OCI-M2 (cell line): ENCODE measurements around the gene GDPD4.

ENCODE experiments used
- DNase-seq: peaks from one replicate; lab custom pipeline; 2025; ENCODE audit not compliant: unreplicated experiment; lab: John Stamatoyannopoulos, UW

Gene GDPD4

DNA sequence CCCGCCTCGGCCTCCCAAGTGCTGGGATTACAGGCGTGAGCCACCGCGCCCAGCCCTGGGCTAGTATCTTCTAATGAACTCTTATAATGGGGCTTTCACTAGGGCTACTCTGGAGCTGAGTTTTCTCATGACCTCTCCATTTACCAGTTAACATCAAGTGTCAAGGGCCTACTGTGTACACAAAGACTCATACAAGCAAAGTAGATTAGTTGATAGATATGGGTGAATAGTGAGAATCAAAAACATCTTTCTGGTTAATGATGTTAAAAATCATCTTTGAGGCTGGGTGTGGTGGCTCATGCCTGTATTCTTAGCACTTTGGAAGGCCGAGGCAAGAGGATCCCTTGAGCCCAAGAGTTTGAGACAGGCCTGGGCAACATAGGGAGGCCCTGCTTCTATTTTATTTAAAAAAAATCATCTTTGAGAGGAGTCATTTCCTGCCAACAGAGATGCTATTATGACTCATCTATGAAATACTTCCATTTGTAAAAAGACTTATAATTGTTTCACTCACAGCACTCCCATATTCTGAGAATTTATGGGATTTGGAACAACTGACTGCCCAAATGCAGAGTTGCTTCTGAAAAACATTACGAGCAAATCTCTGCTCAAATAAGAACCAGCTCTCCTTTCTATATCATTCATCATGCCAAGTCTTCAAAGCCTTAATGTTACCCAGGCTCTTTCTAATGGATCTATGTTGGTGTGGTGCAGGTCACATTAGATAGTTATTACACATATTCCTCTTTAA, 57.0 kb downstream of the GDPD4 start:
- no peak for DNase-seq

DNA sequence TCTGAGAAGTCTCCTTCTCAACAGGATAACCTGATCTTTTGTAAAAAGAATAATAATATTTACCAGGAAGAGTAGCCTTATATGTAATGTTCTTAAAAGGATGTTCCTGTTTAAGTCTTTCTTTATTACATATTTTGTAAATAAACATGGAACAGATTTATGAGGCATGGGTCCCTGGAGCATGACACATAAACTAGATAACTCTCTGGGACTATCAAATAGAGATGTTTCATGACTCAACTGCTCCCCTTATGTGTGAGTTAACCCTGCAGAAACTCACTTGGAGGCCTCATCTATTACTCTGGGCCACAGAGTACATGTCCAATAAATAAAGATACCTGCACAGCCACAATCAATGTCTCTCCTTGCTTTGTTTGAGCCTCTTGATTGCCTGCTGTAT, 64.6 kb downstream of the GDPD4 start:
- no peak for DNase-seq

DNA sequence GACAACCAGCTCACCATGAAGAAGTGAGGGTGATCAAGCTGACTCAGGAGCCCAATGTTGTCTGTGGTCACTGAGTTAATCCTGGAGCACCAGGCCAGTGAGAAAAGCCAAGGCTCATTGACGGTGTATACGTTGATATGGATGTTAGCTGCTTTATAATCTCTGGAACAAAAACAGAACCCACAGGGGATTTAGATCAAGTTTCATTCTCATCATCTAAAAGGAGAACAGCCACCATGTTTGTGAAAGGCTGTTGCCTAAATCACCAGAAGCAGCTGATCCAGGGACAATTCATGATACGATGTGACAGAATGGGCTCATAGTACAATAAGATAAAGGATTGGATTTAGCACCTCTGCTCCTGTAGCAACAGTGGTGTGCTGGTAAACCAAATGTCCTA, 68.5 kb downstream of the GDPD4 start:
- no peak for DNase-seq

DNA sequence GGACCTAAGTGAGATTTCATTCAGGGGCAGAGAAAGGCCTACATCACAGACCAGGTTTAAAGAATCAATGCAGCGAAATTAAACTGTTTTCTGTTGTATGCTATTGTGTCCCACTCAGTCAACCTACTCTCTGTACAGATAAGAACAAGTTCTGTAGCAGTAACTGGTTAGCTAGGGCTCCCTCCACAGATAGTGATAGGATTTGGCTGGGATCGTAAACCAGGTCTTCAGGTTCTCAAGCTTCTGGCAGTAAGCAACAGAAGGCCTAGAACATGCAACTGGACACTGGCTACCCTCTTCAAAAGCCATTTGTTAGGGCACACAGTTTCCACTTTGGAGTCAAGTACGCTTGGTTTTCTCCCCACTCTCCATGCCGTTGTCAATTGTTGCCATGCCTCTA, 69.2 kb downstream of the GDPD4 start:
- DNase-seq = no peak

DNA sequence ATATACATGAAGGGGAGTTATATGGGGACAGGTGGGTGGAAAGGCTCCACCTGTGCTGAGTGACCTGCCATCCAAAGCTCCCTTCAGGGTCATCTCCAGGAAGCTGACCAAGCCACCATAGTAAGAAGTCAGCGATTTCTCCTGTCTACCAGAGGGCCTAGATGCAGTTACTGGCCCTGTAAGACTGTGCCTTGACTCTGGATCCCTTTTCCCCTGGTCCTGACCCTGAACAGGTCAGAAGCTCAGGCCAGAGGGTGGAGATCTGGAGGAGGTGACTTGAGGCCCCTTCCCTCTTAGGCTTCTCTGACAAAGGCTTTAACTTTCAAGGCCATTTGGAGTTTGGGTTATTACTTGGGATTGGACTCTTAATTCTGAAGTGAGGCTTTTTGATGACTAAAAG, 69.7 kb downstream of the GDPD4 start:
- no peak for DNase-seq

DNA sequence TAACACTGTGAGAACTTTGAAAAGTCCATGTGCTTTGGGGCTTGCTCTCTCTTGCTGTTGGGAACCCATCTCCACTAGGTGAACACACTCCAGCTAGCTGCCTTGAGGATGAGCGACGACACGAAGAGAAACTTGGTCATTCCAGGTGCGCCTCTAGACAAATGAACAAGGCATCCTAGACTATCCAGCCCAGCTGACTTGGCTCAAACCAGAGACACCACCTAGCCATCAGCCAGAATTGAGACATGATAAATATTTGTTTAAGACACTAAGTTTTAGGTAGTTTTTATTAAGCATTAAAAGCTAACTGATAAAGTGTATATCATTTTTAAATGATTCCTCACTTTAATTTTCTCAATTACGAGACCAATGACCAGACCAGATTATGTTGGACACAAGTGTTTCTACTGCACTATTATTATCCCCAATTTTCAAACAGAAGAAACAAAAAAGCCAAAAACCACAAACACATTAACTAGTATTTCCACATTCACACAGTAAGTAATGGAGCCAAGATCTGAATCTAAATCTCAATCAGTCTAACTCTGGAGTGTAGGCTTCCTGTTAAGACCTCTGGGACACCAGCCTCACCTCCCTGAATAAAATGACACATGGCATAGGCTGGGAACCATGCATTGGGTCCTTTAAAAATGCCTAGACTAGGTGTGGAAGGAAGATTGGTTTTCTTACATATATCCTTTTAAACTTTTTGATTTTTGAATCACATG, 70.4 kb downstream of the GDPD4 start:
- no peak for DNase-seq

DNA sequence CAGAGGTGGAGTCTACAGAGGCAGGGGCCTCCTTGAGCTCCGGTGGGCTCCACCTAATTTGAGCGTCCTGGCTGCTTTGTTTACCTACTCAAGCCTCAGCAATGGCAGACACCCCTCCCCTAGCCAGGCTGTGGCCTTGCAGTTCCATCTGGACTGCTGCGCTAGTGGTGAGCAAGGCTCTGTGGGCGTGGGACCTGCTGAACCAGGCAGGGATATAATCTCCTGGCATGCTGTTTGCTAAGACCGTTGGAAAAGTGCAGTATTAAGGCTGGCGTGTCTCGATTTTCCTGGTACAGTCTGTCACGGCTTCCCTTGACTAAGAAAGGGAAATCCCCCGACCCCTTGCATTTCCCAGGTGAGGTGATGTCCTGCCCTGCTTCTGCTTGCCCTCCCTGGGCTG, 77.7 kb downstream of the GDPD4 start:
- DNase-seq = no peak

DNA sequence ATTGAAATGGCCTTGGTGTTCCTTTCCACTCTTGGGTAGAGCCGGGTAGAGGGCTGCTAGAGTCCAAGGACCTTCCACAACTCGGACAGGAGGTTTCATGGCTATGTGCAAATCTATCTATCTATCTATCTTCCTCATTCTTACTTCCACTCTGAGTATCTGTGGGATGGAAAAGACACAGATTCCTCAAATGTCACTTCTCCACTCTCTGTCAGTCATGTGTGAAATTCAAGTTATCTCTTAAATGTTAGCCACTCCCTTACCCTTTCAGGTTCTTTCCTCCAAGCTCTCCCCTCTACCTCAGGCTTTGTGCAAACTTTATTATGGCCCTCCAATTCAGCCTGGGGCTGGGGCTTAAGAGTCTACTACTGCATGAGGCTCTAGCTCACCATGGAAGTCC, 84.3 kb downstream of the GDPD4 start:
- DNase-seq = no peak

DNA sequence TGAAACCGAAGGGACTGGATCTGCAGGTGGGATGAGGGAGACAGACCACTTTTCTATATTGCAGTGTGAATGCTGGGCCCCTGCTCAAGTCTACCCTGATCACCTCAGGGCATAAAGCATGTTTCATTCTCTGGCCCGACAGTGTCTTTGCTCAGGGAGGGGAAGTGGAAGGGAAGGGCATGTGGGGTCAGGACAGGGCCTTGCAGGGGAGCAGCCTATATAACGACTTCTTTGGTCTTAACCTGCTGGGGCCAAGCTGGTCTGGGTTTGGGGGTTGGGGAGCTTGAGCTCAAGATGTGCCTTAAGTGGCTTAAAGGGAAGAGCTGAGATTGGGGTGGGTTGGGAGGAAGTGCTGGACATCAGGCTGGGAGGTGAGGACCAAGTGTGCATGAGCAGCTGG, 86.4 kb downstream of the GDPD4 start:
- DNase-seq = no peak

DNA sequence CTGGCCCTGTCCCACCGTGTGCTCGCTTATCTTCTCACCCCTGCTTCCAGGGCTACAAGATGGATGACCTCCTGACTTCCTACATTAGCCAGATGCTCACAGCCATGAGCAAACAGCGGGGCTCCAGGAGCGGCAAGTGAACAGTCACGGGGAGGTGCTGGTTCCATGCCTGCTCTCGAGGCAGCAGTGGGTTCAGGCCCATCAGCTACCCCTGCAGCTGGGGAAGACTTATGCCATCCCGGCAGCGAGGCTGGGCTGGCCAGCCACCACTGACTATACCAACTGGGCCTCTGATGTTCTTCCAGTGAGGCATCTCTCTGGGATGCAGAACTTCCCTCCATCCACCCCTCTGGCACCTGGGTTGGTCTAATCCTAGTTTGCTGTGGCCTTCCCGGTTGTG, 86.9 kb downstream of the GDPD4 start:
- no peak for DNase-seq

DNA sequence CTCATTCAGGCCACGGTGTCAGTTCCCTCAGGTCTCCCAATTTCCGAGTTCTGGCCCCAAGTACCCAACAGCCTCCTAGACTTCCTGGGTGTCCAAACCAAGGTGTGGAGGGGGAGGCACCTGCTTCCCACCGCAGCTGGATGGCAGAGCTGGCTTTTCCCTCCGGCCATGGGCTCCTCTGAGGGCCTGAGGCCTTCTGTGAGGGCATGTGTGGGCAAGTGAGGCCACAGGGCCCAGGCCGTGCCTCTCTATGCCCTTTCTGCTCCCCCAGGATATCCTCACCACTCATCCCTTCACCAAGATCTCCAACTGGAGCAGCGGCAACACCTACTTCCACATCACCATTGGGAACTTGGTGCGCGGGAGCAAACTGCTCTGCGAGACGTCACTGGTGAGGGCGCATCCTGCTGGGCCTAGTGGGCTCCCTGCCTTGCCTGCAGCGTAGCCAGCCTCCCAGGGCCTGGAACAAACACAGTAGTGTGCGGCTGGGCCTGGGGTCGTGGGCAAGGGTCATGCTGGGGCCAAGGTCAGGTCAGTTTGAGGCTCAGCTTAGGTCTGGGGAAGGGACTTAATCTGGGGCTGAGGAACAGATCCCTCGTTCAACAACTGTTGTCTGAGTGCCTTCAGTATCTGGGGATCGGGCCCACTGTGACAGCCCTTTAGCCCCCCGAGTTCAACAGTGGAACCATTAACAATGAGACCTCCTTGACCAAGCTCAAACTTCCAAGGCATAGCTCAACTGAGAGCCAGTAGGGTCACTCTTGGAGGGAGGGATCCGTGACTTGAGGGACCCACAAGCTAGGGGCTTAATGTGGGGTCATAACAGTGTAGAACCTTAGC, 87.7 kb downstream of the GDPD4 start:
- DNase-seq = no peak

DNA sequence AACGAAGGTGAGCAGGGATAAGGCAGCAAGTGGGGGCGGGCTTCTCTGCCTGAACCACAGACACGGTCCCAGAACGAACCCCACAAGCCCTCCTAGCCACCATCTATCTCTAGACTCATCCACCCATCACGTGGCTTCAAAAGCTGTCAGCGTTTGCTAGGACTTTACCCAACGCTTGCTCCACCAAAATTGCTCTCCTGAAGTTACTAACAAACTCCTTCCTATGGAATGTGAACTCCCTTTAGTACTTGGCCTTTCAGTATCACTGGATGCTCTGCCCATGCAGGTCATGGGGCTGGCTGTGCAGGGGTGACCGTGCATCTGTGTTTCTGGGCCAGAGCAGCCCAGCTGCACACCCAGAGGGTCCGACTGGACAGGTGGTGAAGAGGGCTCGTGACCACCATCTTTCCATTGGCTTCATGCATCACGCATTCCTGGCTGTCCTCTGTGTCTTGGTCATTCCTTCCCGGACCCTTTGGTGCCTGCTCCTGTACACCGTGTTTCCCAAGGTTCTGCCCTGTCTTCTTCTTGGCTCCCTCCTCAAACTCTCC, 88.4 kb downstream of the GDPD4 start:
- DNase-seq = no peak

DNA sequence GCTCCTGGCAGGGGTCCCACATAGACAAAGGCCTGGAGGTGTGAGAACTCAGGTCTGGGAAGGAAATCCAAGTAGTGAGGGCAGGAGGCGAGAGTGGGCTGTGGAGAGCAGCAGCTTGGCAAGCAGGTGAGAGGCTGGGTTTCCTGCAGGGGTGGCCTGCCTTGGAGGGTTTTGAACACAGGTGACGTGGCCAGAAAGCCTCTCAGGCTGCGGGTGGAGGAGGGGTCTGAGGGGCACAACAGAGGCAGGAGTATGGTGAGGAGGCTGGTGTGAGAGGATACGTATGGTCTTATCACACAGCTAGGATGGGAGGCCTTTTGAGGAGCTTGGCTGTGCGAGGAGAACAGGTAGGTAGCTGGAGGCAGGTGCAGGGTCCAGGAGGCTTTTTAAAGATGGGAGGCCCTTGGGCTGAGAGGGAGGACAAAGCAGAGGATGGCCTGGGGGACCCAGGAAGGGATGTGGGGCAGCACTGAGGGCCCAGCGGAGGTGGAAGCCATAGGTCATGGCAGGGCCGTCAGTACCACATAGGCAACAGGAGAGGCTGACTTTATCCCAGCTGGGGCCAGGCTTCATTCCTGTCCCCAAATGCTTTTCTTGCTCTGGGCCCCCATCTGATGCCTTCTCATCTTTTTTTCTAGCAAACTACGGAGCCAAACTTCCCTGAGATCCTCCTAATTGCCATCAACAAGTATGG, 89.0 kb downstream of the GDPD4 start:
- DNase-seq = no peak

DNA sequence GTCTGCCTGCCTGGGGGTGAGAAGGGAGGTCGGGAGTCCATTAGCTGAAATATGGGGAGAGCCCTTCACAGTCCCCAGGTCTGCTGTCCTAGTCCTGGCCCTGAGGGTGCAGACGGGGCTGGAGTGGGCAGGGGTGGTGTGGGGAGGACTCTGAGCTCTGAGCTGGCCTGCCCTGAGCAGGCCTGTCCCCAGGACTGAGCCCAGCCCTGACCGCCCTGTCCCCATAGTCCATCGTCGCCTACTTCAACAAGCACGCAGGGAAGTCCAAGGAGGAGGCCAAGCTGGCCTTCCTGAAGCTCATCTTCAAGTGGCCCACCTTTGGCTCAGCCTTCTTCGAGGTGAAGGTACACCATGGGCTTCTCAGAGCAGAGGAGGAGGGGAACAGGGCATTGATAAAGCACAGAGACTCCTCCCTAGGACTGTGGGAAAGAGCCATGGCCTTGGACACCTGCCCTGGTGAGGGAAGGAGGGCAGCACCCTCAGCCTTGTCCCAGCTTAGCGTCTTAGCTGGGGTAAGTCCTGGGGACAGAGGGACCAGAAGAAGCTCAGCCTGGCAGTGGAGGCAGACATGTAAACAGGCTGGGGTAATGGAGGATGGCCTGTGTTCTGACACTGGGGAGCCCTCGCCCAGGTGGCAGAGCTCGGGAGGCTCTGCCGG, 89.8 kb downstream of the GDPD4 start:
- no peak for DNase-seq

DNA sequence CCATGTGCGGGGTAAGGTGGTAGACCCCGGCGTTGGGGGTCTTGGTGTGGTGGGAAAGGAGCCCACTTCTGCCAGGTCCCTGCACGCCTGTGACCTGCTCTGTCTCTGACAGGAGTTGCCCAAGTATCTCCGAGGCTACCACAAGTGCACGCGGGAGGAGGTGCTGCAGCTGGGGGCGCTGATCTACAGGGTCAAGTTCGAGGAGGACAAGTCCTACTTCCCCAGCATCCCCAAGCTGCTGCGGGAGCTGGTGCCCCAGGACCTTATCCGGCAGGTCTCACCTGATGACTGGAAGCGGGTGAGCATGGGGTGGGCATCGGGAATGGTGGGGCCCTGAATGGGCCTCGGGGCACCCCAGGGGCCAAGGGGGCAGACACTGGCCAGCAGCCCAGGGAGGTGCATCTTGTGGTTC, 90.4 kb downstream of the GDPD4 start:
- DNase-seq = no peak

DNA sequence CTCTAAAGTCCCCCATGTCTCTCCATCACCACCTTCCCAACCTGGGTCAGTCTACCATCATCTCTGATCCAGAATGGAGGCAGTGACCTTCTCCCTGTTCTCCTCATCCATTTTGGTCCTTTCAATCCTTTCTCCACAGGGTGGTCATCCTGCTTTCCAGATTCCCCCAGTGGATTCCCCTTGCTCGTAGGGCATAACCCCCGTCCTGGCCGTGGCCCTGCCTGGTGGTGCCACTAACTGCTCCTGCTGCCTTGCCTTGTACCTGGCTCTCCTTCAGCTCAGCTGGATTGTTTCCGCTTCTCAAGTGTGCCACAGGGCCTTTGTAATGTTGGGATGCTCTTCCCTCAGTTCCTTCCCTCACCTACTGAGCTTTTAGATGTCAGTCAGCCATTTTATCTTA, 91.8 kb downstream of the GDPD4 start:
- no peak for DNase-seq

DNA sequence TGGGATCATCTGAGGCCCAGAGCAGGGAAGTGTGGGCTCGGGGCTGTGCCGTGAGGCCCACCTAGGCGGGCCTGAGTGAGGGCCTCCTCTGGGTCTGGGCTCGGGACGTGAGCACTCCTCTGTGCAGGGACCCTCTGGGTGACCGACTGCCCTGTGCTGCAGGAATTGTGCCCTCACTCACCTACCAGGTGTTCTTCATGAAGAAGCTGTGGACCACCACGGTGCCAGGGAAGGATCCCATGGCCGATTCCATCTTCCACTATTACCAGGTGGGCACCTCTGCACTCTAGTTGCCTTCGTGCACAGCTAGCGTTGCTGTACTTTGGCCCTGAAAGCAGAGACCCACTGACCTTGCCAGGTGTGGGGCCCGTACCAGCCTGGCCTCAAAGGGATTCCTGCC, 93.0 kb downstream of the GDPD4 start:
- no peak for DNase-seq

DNA sequence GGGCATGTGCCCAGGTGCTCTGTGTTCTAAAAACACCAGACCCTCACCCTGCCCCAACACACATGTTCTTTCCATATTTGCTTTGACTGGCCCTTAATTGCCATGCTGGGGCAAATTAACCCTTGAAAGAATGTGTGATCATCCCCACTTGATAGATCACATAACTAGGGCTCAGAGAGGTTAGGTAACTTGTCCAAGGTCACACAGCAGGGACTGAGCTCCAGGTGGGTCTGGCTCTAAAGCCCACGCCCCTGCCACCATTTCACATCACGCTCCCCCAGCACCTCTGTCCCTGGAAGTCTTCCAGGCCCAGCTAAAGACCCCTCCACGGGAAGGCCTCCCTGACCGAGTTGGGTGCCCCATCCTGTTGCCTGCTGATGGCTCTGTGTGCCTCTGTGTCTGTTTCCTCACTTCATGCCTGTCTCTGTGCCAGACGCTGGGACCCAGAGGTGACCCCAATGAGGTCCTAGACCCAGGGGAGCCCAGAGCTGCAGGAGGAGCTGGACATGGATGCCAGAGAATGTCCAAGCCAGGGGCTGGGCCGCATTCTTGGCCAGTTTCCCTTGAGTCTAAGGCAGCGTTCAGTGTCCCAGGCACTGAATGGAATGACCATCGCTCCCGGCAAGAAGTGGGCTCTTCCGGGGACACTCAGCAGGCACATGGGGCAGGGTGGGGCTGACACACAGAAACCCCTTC, 93.7 kb downstream of the GDPD4 start:
- DNase-seq = no peak

DNA sequence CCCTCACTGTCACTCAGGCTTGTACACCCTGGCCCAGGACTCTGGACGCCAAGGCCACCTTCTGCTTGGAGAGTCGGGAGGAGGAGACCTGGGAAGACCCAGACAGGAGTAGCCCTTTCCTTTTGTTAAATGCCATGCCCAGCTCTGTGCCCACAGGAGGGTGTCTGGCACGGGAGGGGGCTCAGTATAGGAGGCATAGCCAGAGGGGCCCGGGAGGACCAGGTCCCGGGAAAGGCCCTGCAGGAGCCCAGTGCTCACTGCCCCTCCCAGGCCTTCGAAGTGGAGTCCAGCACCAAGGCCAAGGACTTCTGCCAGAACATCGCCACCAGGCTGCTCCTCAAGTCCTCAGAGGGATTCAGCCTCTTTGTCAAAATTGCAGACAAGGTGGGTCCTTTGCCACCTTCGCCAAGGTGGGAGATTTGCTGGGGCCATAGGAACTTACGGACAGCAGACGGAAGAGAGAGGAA, 94.4 kb downstream of the GDPD4 start:
- no peak for DNase-seq
